Caco-2 (cell line): ENCODE data around the gene HAPSTR1. TPM values are rescaled to one million over a fixed set of nuclear protein-coding genes. Genes with fewer than 3 reads are reported as not detected.

Source experiments
- BruUV-seq: library from RNA; stranded (reverse); fragments of 400-500 nt; replicated peaks from 2 replicates; lab custom pipeline; 2021; lab: Mats Ljungman, UMichigan
- CTCF ChIA-PET: fragments of 300-600 bp; sonication (Branson Sonifier 250); formaldehyde crosslinking; loops from one replicate; lab custom pipeline; 2022; ENCODE audit warnings: antibody characterized with exemption; lab: Charles Lee
- POLR2A ChIA-PET: fragments of 300-600 bp; sonication (Branson Sonifier 250); formaldehyde crosslinking; loops from one replicate; lab custom pipeline; 2022; ENCODE audit warnings: antibody characterized with exemption; lab: Charles Lee
- DNase-seq, 2 experiments: peaks; one replicate each; pipeline versions ENCODE4 v3.0.0 to v3.0.0-alpha.2; 2020 to 2022
- H3K27me3 ChIP-seq: replicated peaks from 2 replicates; pipeline ENCODE4 v1.6.0; 2011; ENCODE audit warnings: low read length; ENCODE audit not compliant: control insufficient read depth, insufficient read depth
- H3K36me3 ChIP-seq: 2 replicates; pipeline ENCODE4 v1.5.1; 2011; ENCODE audit warnings: low read length; ENCODE audit not compliant: control insufficient read depth, insufficient read depth
- H3K4me1 ChIP-seq: fragments of 250-450 bp; sonication (Bioruptor Pico); 2 replicates; pipeline ENCODE4 v1.5.1; 2020; ENCODE audit warnings: mild to moderate bottlenecking
- H3K4me3 ChIP-seq: 2 replicates; pipeline ENCODE4 v1.5.1; 2011; ENCODE audit warnings: low read depth, mild to moderate bottlenecking, control low read depth, low read length
- H3K9me3 ChIP-seq: fragments of 250-450 bp; sonication (Bioruptor Pico); 2 replicates; pipeline ENCODE4 v1.5.1; 2020; ENCODE audit warnings: mild to moderate bottlenecking, moderate library complexity
- H3K27ac Mint-ChIP-seq: one replicate; pipeline ENCODE4 v1.8.0; 2022; ENCODE audit warnings: mixed read lengths; ENCODE audit not compliant: unreplicated experiment
- H3K27me3 Mint-ChIP-seq: one replicate; pipeline ENCODE4 v1.8.0; 2022; ENCODE audit warnings: mixed read lengths; ENCODE audit not compliant: insufficient read depth, unreplicated experiment
- H3K36me3 Mint-ChIP-seq: one replicate; pipeline ENCODE4 v1.8.0; 2022; ENCODE audit warnings: mild to moderate bottlenecking, mixed read lengths; ENCODE audit not compliant: insufficient read depth, unreplicated experiment
- H3K4me1 Mint-ChIP-seq: one replicate; pipeline ENCODE4 v1.8.0; 2022; ENCODE audit warnings: low read depth, mixed read lengths; ENCODE audit not compliant: unreplicated experiment
- H3K4me3 Mint-ChIP-seq: one replicate; pipeline ENCODE4 v1.8.0; 2022; ENCODE audit warnings: mild to moderate bottlenecking, moderate library complexity, mixed read lengths; ENCODE audit not compliant: unreplicated experiment
- H3K9me3 Mint-ChIP-seq: one replicate; pipeline ENCODE4 v1.8.0; 2022; ENCODE audit warnings: mixed read lengths; ENCODE audit not compliant: unreplicated experiment
- CTCF ChIP-seq, 2 experiments: fragments of 200-600 bp in 1 of 2; IDR thresholded peaks; 1 replicate in 1 of 2; 2 replicates in 1 of 2; pipeline versions ENCODE4 v1.5.1 to v1.8.0; 2011 to 2022; ENCODE audit warnings: antibody characterized with exemption in 1 of 2, control low read depth in 1 of 2, inconsistent platforms in 1 of 2, low read depth in 1 of 2, low read length in 1 of 2, mild to moderate bottlenecking in 1 of 2, moderate library complexity in 1 of 2; ENCODE audit not compliant: insufficient read depth in 1 of 2, severe bottlenecking in 1 of 2, unreplicated experiment in 1 of 2
- intact Hi-C: fragments of 100-400 bp; cut with micrococcal nuclease; formaldehyde crosslinking; loops from one replicate; pipeline ENCODE4 v1.10.0; 2022; ENCODE audit not compliant: unreplicated experiment
- total RNA-seq: library from RNA; stranded (reverse); gene quantifications from 2 replicates; pipeline ENCODE4 v1.2.3, GENCODE V29; 2022

Gene HAPSTR1
- total RNA-seq, 1 experiment from 2014 or later = 47.1 TPM

DNA sequence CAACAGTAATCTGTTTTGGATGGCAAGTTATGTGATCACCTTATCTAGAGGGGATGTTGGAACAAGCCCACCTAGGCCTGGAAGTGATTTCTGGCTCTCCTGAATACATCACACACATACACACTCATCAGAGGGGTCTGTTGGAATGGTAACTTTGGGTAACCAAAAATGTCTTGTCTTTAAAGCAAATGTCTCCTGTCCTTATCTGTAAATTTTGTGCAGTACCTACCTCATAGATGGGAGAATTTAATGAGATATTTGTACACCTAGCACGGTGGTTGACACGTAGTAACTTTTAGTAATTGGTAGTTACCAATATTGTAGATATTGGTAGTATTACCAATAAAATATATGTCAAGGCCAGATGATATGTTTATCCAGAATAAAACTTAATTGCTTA is 24.7 kb downstream of the HAPSTR1 start:
- no peak overlapping the region for H3K4me3 ChIP-seq
- H3K36me3 Mint-ChIP-seq = peaks cover 74% of the 10 kb centered on the region
- H3K36me3 ChIP-seq = peaks cover 2% of the 10 kb centered on the region; the same call in 1 of the 2 replicates
- H3K27me3 Mint-ChIP-seq = no peaks in the 10 kb centered on the region
- peaks cover 25% of the 10 kb centered on the region for H3K4me1 Mint-ChIP-seq
- H3K9me3 Mint-ChIP-seq = no peaks in the 10 kb centered on the region
- POLR2A ChIA-PET = no interaction called here
- BruUV-seq = no TSS peak
- CTCF ChIA-PET = no interaction called here
- H3K27me3 ChIP-seq = no peaks in the 10 kb centered on the region
- intact Hi-C loops = no loop called here
- DNase-seq = no peak
- TF ChIP-seq CTCF (IDR thresholded peaks at IDR 0.05; ENCODE audit: insufficient read depth in 1 of 2, low read depth in 1 of 2, low read length in 1 of 2, severe bottlenecking in 1 of 2, unreplicated experiment in 1 of 2) = no peak
- H3K9me3 ChIP-seq = no peaks in the 10 kb centered on the region
- H3K4me1 ChIP-seq = peaks cover 14% of the 10 kb centered on the region
- no peak overlapping the region for H3K4me3 Mint-ChIP-seq
- no peak overlapping the region for H3K27ac Mint-ChIP-seq

GRCh38 chr16:9118170-9118569 is 26.7 kb downstream of the HAPSTR1 start:
- ChIA-PET POLR2A (no interaction called here), CTCF (no interaction called here)
- BruUV-seq = no TSS peak
- no peak overlapping the region for H3K27ac Mint-ChIP-seq
- Histone ChIP-seq H3K36me3 (peaks cover 2% of the 10 kb centered on the region; the same call in 1 of the 2 replicates), H3K27me3 (no peaks in the 10 kb centered on the region), H3K4me3 (no peak overlapping the region), H3K4me1 (no peaks in the 10 kb centered on the region; the same call in 1 of the 2 replicates), H3K9me3 (no peaks in the 10 kb centered on the region)
- no peak overlapping the region for H3K4me3 Mint-ChIP-seq
- TF ChIP-seq CTCF (IDR thresholded peaks at IDR 0.05; ENCODE audit: insufficient read depth in 1 of 2, low read depth in 1 of 2, low read length in 1 of 2, severe bottlenecking in 1 of 2, unreplicated experiment in 1 of 2) = no peak
- intact Hi-C loops = no loop called here
- H3K27me3 Mint-ChIP-seq = no peaks in the 10 kb centered on the region
- DNase-seq = no peak
- peaks cover 75% of the 10 kb centered on the region for H3K36me3 Mint-ChIP-seq
- no peaks in the 10 kb centered on the region for H3K9me3 Mint-ChIP-seq
- peaks cover 14% of the 10 kb centered on the region for H3K4me1 Mint-ChIP-seq

- no TSS peak for BruUV-seq
- Mint-ChIP-seq H3K27ac (no peak overlapping the region), H3K27me3 (no peaks in the 10 kb centered on the region), H3K9me3 (no peaks in the 10 kb centered on the region), H3K4me1 (peaks cover 2% of the 10 kb centered on the region), H3K36me3 (peaks cover 73% of the 10 kb centered on the region), H3K4me3 (no peak overlapping the region)
- no peak for DNase-seq
- H3K4me1 ChIP-seq = no peaks in the 10 kb centered on the region; the same call in 1 of the 2 replicates
- no peaks in the 10 kb centered on the region for H3K9me3 ChIP-seq
- H3K4me3 ChIP-seq = no peak overlapping the region
- no peak for TF ChIP-seq CTCF (IDR thresholded peaks at IDR 0.05; ENCODE audit: insufficient read depth in 1 of 2, low read depth in 1 of 2, low read length in 1 of 2, severe bottlenecking in 1 of 2, unreplicated experiment in 1 of 2)
- ChIA-PET CTCF (no interaction called here), POLR2A (no interaction called here)
- H3K36me3 ChIP-seq = peaks cover 2% of the 10 kb centered on the region
- intact Hi-C loops = no loop called here
- H3K27me3 ChIP-seq = no peaks in the 10 kb centered on the region
Observed at GRCh38 chr16:9119795-9120194, 28.4 kb downstream of the HAPSTR1 start.
